GM12878 (cell line): ENCODE data around the gene SIL1.

Source experiments
- CEBPB ChIP-seq, 2 experiments: fragments of 150-350 bp in 1 of 2; IDR thresholded peaks; 2 replicates each; pipeline ENCODE4 v1.6.1; 2012 to 2014; ENCODE audit warnings: low read depth in 2 of 2, low read length in 2 of 2, borderline replicate concordance in 1 of 2, inconsistent platforms in 1 of 2
- POLR2A ChIP-seq: IDR thresholded peaks from 2 replicates; pipeline ENCODE4 v1.6.1; 2011; ENCODE audit warnings: low read depth, mild to moderate bottlenecking, low read length
- SUZ12 ChIP-seq: fragments of 200-600 bp; sonication (generic); IDR thresholded peaks from one replicate; pipeline ENCODE4 v1.6.1; 2018; ENCODE audit warnings: antibody characterized with exemption, mild to moderate bottlenecking; ENCODE audit not compliant: unreplicated experiment
- ZZZ3 ChIP-seq: IDR thresholded peaks from 2 replicates; pipeline ENCODE4 v1.6.1; 2011; ENCODE audit warnings: low read depth; ENCODE audit not compliant: control insufficient read depth, insufficient read length
- TF ChIP-seq, protein P1 (sequence below), 3 experiments: IDR thresholded peaks in 2 of 3; conservative IDR thresholded peaks in 1 of 3; 2 replicates each; pipeline ENCODE4 v1.5.1; 2011; ENCODE audit warnings: low read depth in 3 of 3, low read length in 3 of 3, mild to moderate bottlenecking in 3 of 3, control low read depth in 2 of 3, moderate library complexity in 2 of 3, inconsistent platforms in 1 of 3, mixed read lengths in 1 of 3; ENCODE audit not compliant: control insufficient read depth in 2 of 3, insufficient read depth in 1 of 3; ENCODE audit errors: extremely low read depth in 1 of 3
- TF ChIP-seq, protein P2 (sequence below): IDR thresholded peaks from 2 replicates; pipeline ENCODE4 v1.6.1; 2012; ENCODE audit warnings: low read depth, low read length, improper control_type of control experiment

DNA sequence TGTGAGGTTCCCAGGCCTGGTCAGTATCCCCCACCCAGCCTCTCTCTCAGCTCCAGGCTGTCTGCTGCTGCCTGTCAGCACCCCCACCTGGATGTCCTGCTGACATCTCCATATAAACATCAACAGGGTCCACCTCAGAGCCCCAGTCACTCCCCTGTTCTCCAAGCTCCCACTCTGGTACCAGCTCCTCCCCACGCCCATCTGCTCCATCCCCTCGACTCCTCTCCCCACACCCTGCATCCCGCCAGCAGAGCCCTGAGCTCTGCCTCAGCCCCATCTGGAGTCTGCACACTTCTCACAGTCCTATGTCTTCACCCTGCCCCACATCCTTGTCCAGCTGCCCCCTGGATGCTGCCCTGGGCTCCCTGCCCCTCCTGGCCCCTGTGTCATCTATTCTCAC lies 255.3 kb downstream of the SIL1 start:
- TF ChIP-seq POLR2A (no peak), SUZ12 (no peak), ZZZ3 (no peak), CEBPB (IDR thresholded peaks at IDR 0.05; ENCODE audit: borderline replicate concordance in 1 of 2, low read depth in 2 of 2, low read length in 2 of 2) (no peak)
- TF ChIP-seq, protein P1, sequence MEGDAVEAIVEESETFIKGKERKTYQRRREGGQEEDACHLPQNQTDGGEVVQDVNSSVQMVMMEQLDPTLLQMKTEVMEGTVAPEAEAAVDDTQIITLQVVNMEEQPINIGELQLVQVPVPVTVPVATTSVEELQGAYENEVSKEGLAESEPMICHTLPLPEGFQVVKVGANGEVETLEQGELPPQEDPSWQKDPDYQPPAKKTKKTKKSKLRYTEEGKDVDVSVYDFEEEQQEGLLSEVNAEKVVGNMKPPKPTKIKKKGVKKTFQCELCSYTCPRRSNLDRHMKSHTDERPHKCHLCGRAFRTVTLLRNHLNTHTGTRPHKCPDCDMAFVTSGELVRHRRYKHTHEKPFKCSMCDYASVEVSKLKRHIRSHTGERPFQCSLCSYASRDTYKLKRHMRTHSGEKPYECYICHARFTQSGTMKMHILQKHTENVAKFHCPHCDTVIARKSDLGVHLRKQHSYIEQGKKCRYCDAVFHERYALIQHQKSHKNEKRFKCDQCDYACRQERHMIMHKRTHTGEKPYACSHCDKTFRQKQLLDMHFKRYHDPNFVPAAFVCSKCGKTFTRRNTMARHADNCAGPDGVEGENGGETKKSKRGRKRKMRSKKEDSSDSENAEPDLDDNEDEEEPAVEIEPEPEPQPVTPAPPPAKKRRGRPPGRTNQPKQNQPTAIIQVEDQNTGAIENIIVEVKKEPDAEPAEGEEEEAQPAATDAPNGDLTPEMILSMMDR (IDR thresholded peaks at IDR 0.05 in 2 of 3, conservative IDR thresholded peaks at IDR 0.05 in 1 of 3; ENCODE audit: control insufficient read depth in 2 of 3, extremely low read depth in 1 of 3, insufficient read depth in 1 of 3, low read depth in 3 of 3, low read length in 3 of 3) = no peak
- TF ChIP-seq, protein P2, sequence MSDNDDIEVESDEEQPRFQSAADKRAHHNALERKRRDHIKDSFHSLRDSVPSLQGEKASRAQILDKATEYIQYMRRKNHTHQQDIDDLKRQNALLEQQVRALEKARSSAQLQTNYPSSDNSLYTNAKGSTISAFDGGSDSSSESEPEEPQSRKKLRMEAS = no peak
